Activated T-helper 9 cell treated with anti-CD3 and anti-CD28 coated beads, Interleukin-2, amount 50 U/mL, for 16 hours (primary cell): ENCODE results near the gene GRIFIN.
"Not testable (repeated sequence)": the region's sequence is repeated elsewhere in the genome, so short reads cannot be mapped to it uniquely, and the experiment has no call there.

Source experiments
- DNase-seq: peaks from one replicate; pipeline ENCODE4 v3.0.0-alpha.2; 2020; ENCODE audit warnings: low read depth

The GRIFIN gene

GRCh38 chr7:2453849-2454248 is 22.3 kb downstream of the GRIFIN start:
- not testable (repeated sequence) for DNase-seq

DNA sequence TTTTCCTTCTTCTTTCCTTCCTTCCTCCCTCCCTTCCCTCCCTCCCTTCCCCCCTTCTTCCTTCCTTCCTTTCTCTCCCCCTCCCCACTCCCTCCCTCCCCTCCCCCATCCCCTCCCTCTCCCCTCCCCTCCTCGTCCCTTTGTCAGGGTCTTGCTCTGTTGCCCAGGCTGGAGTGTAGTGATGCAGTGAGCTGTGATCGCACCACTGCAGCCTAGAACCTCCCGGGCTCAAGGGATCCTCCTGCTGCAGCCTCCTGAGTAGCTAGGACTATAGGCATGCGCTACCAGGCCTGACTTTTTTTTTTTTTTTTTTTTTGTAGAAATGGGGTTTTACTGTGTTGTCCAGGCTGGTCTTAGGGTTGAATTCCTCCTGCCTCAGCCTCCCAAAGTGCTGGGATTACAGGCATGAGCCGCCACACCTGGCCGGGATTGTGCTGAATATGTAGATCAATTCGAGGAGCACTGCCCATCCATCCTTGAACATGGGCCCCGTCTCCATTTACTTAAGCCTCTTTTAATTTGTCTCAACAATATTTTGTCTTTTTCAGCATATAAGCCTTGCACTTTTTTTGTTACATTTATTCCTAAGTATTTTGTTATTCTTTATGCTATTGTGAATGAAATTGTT is 23.4 kb downstream of the GRIFIN start:
- DNase-seq, result no peak

DNA sequence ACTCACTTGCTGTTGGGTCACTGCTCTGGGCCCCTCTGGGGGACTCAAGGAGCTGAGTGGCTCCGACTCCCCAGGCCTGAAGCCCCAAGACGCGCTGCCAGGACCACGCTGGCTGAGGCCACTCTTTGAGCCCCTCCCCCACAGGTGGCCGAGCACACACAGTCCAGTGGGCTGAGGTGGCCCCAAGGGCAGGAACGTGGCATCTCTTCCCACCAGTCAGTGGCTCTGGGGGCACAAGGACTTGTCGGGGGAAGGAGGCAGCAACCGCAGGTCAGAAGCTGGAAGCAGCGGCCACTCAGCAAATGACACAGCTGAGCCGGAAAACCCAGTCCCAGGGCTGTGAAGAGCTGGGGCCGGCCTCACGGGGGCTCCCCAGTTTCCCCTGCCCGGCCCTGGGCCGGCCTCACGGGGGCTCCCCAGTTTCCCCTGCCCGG is 24.1 kb downstream of the GRIFIN start:
- no peak for DNase-seq

GRCh38 chr7:2451171-2452073 is 24.8 kb downstream of the GRIFIN start:
- DNase-seq, result peak; percentile 65

- DNase-seq, result no peak
These were observed 25.7 kb downstream of the GRIFIN start for GRCh38 chr7:2450198-2451107.

DNA sequence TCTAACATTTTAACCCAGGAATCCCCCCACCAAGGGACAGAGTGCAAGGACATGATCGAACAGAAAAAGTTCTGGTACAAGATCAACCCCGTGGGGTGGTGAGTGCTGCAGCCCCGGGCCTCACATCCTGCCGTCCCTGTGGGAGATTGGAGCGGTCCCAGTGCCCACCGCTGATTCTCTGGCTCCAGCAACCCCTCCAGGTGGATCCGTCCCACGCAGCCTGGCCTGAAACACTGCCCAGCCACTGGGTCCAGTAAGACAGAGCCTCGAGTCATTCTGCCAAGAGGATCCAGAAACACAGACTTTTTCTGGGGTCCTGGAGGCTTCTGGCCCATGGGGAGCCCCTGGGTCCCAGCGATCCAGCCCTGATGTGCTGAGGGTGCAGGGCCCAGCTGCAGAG is 29.5 kb downstream of the GRIFIN start:
- no peak for DNase-seq

DNA sequence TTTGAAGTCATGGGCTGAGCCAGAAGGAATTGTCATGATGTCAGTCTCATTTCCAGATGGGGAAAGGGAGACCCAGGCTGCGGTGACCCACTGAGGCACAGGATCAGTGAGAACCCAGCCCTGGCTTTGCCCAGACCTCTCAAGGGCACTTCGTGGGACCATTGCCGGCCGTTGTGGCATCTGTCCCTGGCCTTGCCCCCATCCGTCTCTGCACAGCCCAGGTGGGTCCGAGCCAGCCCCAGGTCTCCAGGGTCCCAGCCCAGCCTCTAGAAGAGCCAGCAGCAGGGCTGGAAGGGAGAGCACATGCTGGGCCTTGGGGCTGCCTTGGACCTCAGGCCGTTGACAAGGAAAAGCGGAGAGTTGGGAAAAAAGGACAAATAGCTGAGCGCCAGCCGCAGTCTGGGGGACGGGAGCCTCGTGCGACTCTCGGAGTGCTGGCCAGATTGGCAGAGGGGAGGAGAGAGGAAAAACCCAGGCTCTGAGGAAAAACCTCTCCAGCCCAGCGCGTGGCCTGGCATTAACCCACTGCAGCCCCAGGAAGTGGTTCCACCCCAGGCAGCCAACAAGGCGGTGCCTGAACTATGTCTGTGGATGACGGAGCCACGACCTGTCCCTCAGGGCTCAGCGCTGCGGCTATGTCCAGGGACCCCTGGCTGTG is 30.2 kb downstream of the GRIFIN start:
- DNase-seq, result no peak

DNA sequence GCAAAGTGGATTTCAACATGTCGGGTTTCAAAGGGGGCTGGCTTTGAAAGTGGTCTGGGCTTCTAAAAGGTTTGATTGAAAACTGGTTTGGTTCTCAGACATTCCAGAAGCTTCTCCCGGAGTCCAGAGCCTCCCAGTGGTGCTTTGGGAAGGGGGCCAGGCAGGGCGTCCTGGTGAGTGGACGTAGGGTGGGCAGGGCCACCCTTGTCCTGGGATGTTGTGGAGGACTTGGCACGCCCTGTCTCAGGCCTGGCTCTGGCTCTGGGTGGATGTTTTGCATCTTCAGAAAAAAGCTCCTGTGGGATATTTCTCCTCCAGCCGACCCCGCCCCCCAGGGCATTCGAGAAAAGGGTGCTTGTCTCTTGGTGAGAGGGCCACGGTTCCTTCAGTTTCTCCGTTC is 31.2 kb downstream of the GRIFIN start:
- no peak for DNase-seq

DNA sequence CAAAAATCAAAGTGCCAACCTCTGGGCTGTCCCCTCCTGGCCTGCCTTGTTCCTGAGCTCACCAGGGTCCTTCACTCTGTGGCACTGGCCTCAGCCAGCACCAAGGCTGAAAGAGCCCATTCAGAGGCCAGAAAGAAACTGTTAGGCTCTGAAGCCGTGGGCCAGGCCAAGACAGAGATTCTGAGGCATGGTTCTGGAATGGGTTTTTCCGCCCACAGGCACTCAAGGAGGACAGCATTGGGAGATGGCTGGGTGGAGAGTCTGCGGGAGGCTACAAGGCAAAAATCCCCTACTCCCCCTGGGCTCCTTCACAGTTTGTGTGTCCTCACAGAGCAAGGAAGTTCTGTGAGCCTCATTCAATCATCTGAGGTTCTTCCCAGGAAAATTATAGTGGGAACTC is 31.7 kb downstream of the GRIFIN start:
- DNase-seq, result no peak

- no peak for DNase-seq
These were observed 32.7 kb downstream of the GRIFIN start for GRCh38 chr7:2443491-2443890.

DNA sequence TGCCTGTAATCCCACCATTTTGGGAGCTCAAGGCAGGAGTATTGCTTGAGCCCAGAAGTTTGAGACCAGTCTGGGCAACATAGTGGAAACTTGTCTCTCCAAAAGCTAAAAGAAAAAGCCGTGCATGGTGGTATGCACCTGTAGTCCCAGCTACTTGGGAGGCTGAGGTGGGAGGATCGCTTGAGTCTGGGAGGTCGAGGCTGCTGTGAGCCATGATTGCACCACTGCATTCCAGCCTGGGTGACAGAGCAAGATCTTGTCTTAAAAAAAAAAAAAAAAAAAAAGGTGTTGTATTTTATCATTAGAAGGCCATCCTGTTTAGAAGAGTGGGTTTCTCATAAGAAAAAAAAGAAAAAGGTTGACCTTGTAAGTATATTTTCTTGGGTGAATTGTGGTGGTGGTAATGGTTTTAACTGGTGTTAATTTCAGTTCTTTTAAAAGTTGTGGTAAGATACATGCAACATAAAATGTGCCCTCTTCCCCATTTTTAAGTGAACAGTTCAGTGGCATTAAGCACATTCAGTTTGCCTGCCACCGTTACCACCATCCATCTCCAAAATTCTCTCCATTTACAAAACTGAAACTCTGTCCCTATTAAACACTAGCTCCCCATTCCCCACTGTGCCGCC is 34.7 kb downstream of the GRIFIN start:
- no peak for DNase-seq

DNA sequence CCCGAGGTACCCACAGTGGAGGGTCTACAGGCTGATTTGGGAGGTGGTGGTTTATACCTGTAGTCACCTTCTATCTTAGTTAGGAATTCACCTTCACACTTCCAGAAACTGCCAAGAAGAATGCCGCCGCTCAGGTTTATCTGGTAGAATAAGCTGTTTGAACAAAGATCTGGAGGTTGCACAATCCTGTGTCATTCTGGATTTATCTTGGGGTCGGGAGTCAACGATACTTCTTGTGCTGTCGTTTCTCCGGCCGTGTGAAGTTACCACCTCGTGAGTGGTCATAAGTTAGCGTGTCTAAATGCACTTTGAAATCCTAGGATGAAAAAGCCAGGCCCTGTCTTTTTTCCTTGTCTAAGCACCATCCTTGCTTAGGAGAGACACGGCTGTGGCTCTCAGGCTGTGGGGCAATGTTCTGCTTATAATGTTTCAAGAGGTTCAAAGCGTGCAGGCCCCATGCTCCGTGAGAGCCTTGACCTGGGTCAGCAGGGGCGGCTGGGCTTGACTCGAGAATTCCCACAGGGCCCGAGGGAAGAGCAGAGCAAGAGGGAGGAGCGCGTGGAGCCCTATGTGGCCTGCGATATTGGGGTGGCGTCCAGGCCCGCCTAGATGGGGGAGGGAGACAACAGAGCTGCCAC is 35.5 kb downstream of the GRIFIN start:
- DNase-seq, result no peak

- no peak for DNase-seq
These were observed 37.4 kb downstream of the GRIFIN start for GRCh38 chr7:2438775-2439174.

DNA sequence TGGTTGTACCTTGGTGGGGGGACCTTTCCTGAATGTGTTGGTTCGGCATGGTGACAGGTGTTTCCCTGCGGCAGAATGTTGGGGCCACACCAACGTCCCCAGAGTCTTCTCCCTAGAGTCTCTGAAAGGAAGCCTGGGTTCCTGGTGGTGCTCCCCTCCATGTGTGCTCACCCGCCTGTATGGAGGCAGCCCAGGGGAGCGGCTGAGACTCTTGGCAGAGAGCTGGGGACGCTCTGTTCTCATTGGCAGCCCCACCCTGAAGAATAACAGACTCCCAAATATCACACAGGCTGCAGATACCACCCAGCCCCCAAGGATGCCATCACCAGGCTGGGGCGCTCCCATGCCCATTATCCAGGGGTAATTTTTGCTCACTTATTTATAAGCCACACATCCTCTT is 38.0 kb downstream of the GRIFIN start:
- DNase-seq, result no peak

DNA sequence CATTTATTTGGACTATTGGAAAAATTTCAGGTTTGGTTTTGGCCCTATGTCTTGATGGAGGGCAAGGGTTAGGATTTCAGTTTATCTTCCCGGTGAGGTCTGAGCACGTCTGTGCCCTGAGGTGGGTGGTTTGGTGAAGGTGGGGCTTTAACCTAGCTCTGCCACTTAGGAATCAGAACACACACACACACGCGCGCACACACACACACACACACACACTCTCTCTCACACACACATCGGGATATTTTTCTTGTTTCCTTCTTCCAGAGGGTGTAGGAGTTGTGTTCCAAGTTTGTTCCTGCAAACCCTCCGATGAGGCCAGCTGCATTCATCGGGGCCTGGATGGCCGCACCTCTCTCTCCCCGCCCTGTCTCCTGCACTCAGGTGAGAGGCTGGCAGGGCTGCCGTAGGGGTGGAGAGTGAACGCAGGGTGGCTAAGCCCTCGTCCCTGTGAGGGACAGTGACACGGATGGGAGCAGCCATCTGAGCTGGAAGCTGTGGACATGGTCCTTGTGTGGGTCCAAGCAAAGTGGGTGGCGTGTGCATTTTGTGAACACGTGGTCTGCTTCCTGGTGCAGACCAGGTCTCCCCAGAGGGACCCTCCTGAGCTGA is 38.6 kb downstream of the GRIFIN start:
- DNase-seq, result no peak

GRCh38 chr7:2437136-2437535 is 39.1 kb downstream of the GRIFIN start:
- DNase-seq, result no peak

DNA sequence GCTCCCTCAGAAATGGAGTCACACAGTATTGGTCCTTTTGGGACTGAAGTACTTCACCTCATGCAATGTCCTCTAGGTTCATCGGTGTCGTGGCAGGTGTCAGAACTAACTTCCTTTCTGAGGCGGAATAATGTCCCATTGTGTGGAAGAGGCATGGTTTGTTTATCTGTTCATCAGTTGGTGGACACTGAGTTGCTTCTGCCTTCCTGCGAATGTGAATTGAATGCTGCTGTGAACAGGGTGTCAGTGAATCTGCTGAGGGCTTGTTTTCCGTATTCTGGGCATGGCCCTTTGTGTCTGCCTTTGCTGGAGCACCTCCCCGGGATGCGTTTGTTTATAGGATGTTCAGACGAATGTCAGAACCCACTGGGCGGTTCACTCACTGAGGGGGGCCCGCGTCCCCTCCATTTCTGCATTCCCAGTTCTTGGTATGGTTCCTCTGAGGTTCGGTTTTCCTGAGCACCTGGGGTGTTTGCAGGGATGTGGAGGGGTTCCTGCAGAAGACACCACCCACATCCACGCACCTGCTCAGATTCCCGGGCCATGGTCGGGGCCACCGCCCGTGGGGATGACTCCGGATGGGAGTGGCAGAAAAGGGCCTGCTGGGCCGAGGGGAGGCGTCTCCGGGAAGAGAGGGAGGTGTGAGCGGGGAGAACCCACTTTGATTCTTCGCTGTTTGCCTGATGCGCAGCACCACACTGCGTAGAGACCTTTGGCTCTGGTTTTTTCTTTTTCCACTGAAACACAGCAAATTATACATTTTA is 39.7 kb downstream of the GRIFIN start:
- no peak for DNase-seq

GRCh38 chr7:2435146-2435545 is 41.1 kb downstream of the GRIFIN start:
- DNase-seq, result no peak

GRCh38 chr7:2433713-2434550 is 42.3 kb downstream of the GRIFIN start:
- no peak for DNase-seq
